Activated T-cell treated with anti-CD3 and anti-CD28 coated beads, Interleukin-2, amount 50 U/mL, for 24 hours (primary cell): Measurements from ENCODE around the gene NOD2.

Source experiments
- DNase-seq: peaks from one replicate; pipeline ENCODE4 v3.0.0-alpha.2; 2020
- H3K27ac Mint-ChIP-seq: 2 replicates; pipeline ENCODE4 v1.8.0; 2020; ENCODE audit warnings: mild to moderate bottlenecking, mixed read lengths
- H3K27me3 Mint-ChIP-seq: 2 replicates; pipeline ENCODE4 v1.8.0; 2020; ENCODE audit warnings: mixed read lengths
- H3K36me3 Mint-ChIP-seq: 2 replicates; pipeline ENCODE4 v1.8.0; 2020; ENCODE audit warnings: low read depth, mixed read lengths
- H3K4me1 Mint-ChIP-seq: 2 replicates; pipeline ENCODE4 v1.8.0; 2020; ENCODE audit warnings: low read depth, mixed read lengths
- H3K4me3 Mint-ChIP-seq: 2 replicates; pipeline ENCODE4 v1.8.0; 2020; ENCODE audit warnings: mild to moderate bottlenecking, moderate library complexity, mixed read lengths
- H3K9me3 Mint-ChIP-seq: 2 replicates; pipeline ENCODE4 v1.8.0; 2020; ENCODE audit warnings: mixed read lengths

The NOD2 gene

GRCh38 chr16:50692999-50693781, at the start of gene NOD2:
Gene NOD2, plus strand, starts transcription at chr16:50693606. Its CDS starts 5,890 bp downstream, at chr16:50699496.
- DNase-seq, result peak; percentile 64

GRCh38 chr16:50644245-50644644, 49.2 kb upstream of the NOD2 start:
- Mint-ChIP-seq H3K9me3 (no peaks in the 10 kb centered on the region), H3K36me3 (no peaks in the 10 kb centered on the region), H3K27ac (no peak overlapping the region), H3K27me3 (no peaks in the 10 kb centered on the region), H3K4me3 (no peak overlapping the region), H3K4me1 (peaks cover 7% of the 10 kb centered on the region)
- DNase-seq, result no peak

More at GRCh38 chr16:50692999-50693781, at the start of gene NOD2:
- Mint-ChIP-seq H3K9me3 (no peaks in the 10 kb centered on the region), H3K36me3 (no peaks in the 10 kb centered on the region), H3K27ac (peak within 1 kb of the TSS; percentile 74), H3K27me3 (no peaks in the 10 kb centered on the region), H3K4me1 (peaks cover 59% of the 10 kb centered on the region), H3K4me3 (peak within 1 kb of the TSS; percentile 74)

- no peaks in the 10 kb centered on the region for H3K36me3 Mint-ChIP-seq
- peak; percentile 50 for DNase-seq
- H3K4me3 Mint-ChIP-seq, result no peak overlapping the region
- no peaks in the 10 kb centered on the region for H3K9me3 Mint-ChIP-seq
- H3K27me3 Mint-ChIP-seq, result no peaks in the 10 kb centered on the region
- peaks cover 7% of the 10 kb centered on the region for H3K4me1 Mint-ChIP-seq
- H3K27ac Mint-ChIP-seq, result peak overlapping the region; percentile 22
These were observed 48.7 kb upstream of the NOD2 start for GRCh38 chr16:50644729-50645128.

GRCh38 chr16:50645563-50646220, 47.7 kb upstream of the NOD2 start:
- H3K4me3 Mint-ChIP-seq, result no peak overlapping the region
- peaks cover 7% of the 10 kb centered on the region for H3K4me1 Mint-ChIP-seq
- no peaks in the 10 kb centered on the region for H3K9me3 Mint-ChIP-seq
- no peak overlapping the region for H3K27ac Mint-ChIP-seq
- H3K36me3 Mint-ChIP-seq, result no peaks in the 10 kb centered on the region
- no peaks in the 10 kb centered on the region for H3K27me3 Mint-ChIP-seq
- DNase-seq, result no peak

GRCh38 chr16:50646345-50646744, 47.1 kb upstream of the NOD2 start:
- H3K4me1 Mint-ChIP-seq, result peaks cover 7% of the 10 kb centered on the region
- H3K27ac Mint-ChIP-seq, result no peak overlapping the region
- no peak overlapping the region for H3K4me3 Mint-ChIP-seq
- no peaks in the 10 kb centered on the region for H3K9me3 Mint-ChIP-seq
- H3K36me3 Mint-ChIP-seq, result no peaks in the 10 kb centered on the region
- no peak for DNase-seq
- H3K27me3 Mint-ChIP-seq, result no peaks in the 10 kb centered on the region

GRCh38 chr16:50651835-50652438, 41.5 kb upstream of the NOD2 start:
- no peak for DNase-seq
- Mint-ChIP-seq H3K4me1 (no peaks in the 10 kb centered on the region), H3K9me3 (no peaks in the 10 kb centered on the region), H3K4me3 (no peak overlapping the region), H3K27ac (no peak overlapping the region), H3K27me3 (no peaks in the 10 kb centered on the region), H3K36me3 (no peaks in the 10 kb centered on the region)

- H3K4me1 Mint-ChIP-seq, result no peaks in the 10 kb centered on the region
- no peaks in the 10 kb centered on the region for H3K36me3 Mint-ChIP-seq
- H3K27me3 Mint-ChIP-seq, result no peaks in the 10 kb centered on the region
- no peaks in the 10 kb centered on the region for H3K9me3 Mint-ChIP-seq
- no peak overlapping the region for H3K4me3 Mint-ChIP-seq
- H3K27ac Mint-ChIP-seq, result no peak overlapping the region
- no peak for DNase-seq
These were observed 40.5 kb upstream of the NOD2 start for GRCh38 chr16:50652836-50653425.

- Mint-ChIP-seq H3K36me3 (no peaks in the 10 kb centered on the region), H3K9me3 (no peaks in the 10 kb centered on the region), H3K27ac (no peak overlapping the region), H3K4me3 (no peak overlapping the region), H3K4me1 (no peaks in the 10 kb centered on the region), H3K27me3 (no peaks in the 10 kb centered on the region)
- DNase-seq, result no peak
These were observed 39.5 kb upstream of the NOD2 start for GRCh38 chr16:50653633-50654519.

- no peaks in the 10 kb centered on the region for H3K9me3 Mint-ChIP-seq
- no peak overlapping the region for H3K27ac Mint-ChIP-seq
- no peaks in the 10 kb centered on the region for H3K36me3 Mint-ChIP-seq
- no peak for DNase-seq
- no peaks in the 10 kb centered on the region for H3K4me1 Mint-ChIP-seq
- no peaks in the 10 kb centered on the region for H3K27me3 Mint-ChIP-seq
- no peak overlapping the region for H3K4me3 Mint-ChIP-seq
These were observed 37.8 kb upstream of the NOD2 start for GRCh38 chr16:50655558-50656055.

- H3K9me3 Mint-ChIP-seq, result peaks cover 2% of the 10 kb centered on the region
- no peak overlapping the region for H3K27ac Mint-ChIP-seq
- no peaks in the 10 kb centered on the region for H3K27me3 Mint-ChIP-seq
- H3K4me3 Mint-ChIP-seq, result no peak overlapping the region
- no peaks in the 10 kb centered on the region for H3K4me1 Mint-ChIP-seq
- H3K36me3 Mint-ChIP-seq, result no peaks in the 10 kb centered on the region
- DNase-seq, result no peak
These were observed 36.2 kb upstream of the NOD2 start for GRCh38 chr16:50657241-50657640.

GRCh38 chr16:50659806-50660205, 33.6 kb upstream of the NOD2 start:
- Mint-ChIP-seq H3K27ac (no peak overlapping the region), H3K36me3 (no peaks in the 10 kb centered on the region), H3K27me3 (no peaks in the 10 kb centered on the region), H3K4me3 (no peak overlapping the region), H3K9me3 (peaks cover 3% of the 10 kb centered on the region), H3K4me1 (peaks cover 4% of the 10 kb centered on the region)
- no peak for DNase-seq

GRCh38 chr16:50662306-50662940, 31.0 kb upstream of the NOD2 start:
- DNase-seq, result no peak
- Mint-ChIP-seq H3K4me1 (peaks cover 28% of the 10 kb centered on the region), H3K9me3 (peaks cover 3% of the 10 kb centered on the region), H3K27me3 (no peaks in the 10 kb centered on the region), H3K4me3 (no peak overlapping the region), H3K27ac (no peak overlapping the region), H3K36me3 (no peaks in the 10 kb centered on the region)

GRCh38 chr16:50664270-50664669, 29.1 kb upstream of the NOD2 start:
- no peak for DNase-seq
- Mint-ChIP-seq H3K4me3 (no peak overlapping the region), H3K27me3 (no peaks in the 10 kb centered on the region), H3K36me3 (peaks cover 7% of the 10 kb centered on the region), H3K9me3 (peaks cover 3% of the 10 kb centered on the region), H3K4me1 (peaks cover 43% of the 10 kb centered on the region), H3K27ac (no peak overlapping the region)
